CD4-positive, alpha-beta T cell treated with Interferon gamma for 1 hour (primary cell): ENCODE measurements around the gene ZNF574.

Experiments
- DNase-seq: peaks from one replicate; pipeline ENCODE4 v3.0.0-alpha.2; 2020

ZNF574 gene

GRCh38 chr19:42102877-42103276 lies 26.9 kb downstream of the ZNF574 start:
- DNase-seq, result no peak

DNA sequence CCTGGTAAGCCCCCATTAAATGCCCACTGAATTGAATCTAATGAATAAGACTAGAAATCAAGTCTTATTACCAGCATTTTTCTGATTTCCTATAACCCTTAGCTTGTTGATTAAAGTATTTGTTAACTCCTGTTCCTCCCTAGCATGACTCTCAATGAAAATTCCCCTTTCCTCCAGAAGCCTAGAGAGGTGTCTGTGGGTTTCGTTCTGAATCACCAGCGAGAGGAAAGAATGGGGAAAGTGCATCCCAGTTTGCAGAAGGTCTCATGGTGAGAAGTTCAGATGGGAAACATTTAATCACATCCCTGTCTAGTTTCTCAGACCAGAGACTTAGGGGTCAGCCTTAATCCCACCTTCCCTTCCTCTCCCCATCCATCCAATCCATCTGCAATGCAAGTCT lies 29.4 kb downstream of the ZNF574 start:
- no peak for DNase-seq

GRCh38 chr19:42108527-42109389 lies 32.8 kb downstream of the ZNF574 start:
- peak; percentile 84 for DNase-seq

GRCh38 chr19:42109896-42110295 lies 33.9 kb downstream of the ZNF574 start:
- no peak for DNase-seq

DNA sequence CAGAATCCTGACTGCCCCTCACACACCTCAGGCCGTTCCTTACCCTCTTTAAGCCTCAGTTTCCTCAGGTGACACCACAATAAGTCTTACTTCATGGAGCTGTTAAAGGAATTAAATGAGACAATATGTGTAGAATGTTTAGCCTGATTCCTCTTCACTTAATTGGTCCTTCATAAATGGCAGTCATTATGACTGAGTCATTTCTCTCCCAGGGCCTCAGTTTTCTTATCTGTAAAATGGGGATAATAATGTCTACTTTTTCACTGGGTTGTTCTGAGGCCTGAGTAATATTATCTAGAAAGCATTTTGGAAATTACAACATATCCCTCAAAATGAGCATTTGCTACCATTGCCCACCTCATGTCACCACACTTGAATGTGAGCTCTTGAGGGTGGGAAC lies 34.7 kb downstream of the ZNF574 start:
- no peak for DNase-seq

GRCh38 chr19:42111384-42111783 lies 35.4 kb downstream of the ZNF574 start:
- no peak for DNase-seq

DNA sequence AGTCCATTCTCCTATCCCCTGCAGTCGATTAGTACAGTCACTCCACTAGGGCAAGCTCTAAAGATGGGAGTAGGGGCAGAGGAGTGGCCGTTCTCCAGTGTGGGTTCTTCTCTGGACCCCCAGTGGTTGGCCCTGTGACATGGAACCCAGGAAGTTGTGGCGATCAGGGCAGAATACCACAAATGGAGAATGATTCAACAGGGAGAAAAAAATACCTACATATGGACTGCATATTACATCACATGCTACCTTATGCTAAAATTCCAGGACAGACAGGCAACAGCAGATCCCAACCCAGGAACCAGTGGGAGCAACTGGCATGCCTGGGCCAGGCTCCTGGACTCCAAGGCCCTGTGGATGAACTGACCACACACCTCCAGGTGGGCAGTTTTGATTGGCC lies 35.8 kb downstream of the ZNF574 start:
- no peak for DNase-seq

- peak; percentile 62 for DNase-seq
Measured at GRCh38 chr19:42113641-42114348, 37.8 kb downstream of the ZNF574 start.

DNA sequence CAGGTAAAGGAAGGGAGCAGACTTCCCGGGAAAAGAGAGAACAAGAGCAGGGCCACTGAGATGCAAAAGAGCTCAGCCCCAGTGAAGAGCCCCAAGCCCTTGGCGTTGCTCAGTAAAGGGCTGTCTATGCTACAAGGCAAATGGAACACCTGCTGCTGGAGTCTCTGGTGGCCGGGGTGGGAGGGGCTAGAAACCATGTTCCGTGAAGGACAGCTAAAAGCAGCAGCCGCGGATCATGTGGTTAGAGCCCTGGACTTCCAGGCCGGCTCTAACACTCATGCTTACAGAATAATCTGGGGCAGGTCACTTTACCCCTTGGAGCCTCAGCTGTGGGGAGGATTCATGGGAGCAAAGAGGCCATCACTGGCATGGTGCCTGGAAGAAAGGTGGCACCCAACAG lies 38.4 kb downstream of the ZNF574 start:
- peak; percentile 28 for DNase-seq

DNA sequence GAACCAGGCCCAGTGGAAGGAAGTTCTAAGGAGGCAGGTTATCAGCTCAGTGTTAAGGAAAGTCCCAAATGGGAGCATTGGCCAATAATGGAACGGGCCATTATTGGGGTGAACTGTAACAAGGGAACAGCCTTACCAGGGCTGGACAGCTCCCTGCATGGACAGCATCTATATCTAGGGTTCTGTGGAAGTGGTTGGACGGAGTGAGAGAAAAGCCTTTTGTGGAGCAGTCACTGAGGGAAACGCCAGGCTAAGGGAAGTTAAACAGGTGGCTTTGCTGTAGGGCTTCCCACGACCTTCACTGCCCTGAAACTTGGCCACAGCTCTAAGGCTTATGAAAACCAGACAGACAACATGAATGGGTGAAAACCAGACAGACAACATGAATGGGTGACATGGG lies 39.3 kb downstream of the ZNF574 start:
- no peak for DNase-seq

GRCh38 chr19:42115705-42116104 lies 39.7 kb downstream of the ZNF574 start:
- no peak for DNase-seq

GRCh38 chr19:42116308-42117075 lies 40.5 kb downstream of the ZNF574 start:
- DNase-seq, result no peak

DNA sequence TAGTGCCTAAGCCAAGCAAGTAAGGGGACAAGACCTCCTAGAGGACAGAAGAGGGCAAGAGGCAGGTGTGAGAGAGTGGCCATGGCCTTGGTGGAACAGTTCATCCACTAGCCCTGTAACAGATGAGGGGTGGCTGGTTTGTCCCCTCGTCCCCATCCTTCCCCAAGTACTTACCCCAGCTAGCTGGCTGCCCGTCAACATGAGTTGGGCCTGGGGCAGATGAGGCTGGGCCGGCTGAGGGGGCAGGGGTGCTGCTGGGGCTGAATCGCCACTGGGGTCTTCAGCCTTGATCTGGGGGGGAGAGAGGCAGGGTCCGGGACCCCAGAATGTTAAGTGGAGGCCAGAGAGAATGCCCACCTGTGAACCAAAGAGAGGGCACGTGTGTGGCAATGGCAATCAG lies 41.1 kb downstream of the ZNF574 start:
- no peak for DNase-seq

DNA sequence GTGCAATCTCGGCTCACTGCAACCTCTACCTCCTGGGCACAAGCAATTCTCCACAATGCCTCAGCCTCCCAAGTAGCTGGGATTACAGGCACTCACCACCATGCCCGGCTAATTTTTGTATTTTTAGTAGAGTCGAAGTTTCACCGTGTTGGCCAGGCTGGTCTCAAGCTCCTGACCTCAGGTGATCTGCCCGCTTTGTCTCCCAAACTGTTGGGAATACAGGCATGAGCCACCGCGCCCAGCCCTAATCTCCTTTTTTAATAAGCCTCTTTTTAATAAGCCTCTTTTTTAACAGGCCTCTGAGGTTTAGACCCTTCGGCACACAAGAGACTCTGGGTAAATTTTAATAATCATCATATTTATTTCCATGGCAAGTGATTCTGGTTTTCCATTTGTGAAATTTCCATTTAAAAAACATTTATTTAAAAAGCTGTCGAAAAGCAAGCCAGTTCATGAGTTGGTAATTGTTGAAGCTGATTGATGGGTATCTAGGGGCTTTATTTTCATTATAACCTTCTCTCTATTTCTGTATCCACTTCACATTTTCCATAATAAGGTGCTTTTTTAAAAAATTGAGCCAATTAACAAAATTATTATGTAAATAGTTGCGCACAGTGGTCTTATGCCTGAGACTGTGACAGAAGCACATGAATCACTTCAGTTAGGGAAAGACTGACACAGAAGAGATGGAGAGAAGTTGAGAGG lies 44.5 kb downstream of the ZNF574 start:
- no peak for DNase-seq

DNA sequence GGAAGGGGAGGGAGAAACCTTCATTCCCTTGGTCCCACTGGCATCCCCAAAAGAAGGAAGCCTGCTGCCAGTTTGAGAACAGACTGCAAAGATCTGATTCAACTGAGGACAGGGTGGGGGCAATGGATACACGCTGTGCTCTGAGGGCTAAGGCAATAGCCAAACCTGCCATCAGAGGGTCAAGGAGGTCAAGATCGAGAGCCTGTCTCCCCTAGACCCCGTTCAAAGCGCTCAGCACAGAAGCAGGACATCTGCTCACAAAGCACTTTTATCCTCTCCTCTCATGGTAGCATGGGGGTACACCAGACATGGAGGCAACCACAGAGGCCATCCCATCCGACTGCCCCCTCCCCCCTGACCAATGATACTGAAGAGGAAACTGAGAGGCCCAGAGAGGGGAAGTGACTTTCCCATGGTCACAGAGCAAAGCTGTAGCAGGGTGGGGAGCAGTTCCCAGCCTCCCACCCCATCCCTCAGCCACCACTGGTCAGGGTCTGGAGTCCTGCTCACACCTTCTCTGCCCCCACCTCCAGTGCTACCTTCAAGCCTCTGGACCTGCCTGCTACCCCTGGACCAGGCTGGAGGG lies 45.2 kb downstream of the ZNF574 start:
- no peak for DNase-seq

- peak; percentile 86 for DNase-seq
Measured at GRCh38 chr19:42121656-42122069, 45.7 kb downstream of the ZNF574 start.

DNA sequence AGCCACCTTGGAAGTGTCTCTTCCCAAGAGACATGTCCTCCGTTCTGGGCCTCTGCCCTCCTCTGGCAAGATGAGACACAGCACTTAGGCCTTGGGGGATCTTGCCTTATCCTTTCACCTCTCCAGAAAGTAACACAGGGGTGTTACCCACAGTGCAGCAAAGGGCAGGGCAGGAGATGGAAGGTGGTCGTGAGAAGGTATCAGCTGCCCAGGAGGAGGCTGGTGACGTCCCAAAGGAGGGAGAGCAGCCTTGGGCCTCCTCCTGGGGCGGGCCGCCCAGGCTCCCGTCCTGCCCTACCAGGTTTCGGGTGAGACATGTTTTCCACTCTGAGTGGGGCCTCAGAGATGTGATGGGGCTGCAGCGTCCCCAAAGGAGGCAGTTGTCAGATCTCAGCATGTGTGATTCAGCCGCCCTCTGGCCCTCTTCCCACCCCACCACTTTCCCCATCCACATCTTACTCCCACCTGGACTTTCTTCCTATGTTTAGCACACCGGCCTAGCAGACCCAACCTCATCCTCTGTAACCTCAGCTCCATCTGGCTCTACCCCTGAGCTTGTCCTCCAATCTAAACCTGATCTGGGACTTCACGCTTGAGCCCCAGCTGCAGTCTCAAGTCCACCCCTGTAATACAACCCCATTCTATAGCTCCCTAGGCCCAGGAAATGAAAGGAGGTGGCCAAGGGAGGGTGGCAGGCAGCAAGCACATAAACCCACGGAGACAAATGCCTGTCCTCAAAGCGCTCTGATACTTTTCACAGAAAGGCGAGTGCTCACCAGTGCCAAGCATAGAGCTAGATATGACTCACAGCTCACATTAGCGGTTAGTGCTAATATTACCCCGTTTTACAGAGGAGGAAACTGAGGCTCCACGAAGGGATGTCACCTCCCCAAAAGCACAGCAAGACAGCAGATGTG lies 47.0 kb downstream of the ZNF574 start:
- DNase-seq, result no peak

DNA sequence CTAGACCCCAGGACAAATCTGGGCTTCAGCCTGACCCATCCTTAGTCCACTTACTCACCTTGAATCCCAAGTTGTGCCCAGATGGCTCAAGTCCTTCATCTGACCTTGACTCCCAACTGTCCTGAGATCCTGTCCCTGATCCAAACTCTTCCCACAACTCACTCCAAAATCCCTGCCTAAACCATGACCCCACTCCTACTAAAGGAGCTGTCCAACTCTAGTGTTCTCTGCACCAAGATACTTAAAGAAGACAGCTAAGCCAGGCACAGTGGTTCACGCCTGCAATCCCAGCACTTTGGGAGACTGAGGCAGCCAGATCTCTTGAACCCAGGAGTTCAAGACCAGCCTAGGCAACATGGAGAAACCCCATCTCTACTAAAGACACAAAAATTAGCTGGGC lies 47.8 kb downstream of the ZNF574 start:
- no peak for DNase-seq

GRCh38 chr19:42124386-42124901 lies 48.5 kb downstream of the ZNF574 start:
- DNase-seq, result no peak

- no peak for DNase-seq
Measured at GRCh38 chr19:42125536-42125935, 49.6 kb downstream of the ZNF574 start.

GRCh38 chr19:42126574-42126973 lies 50.6 kb downstream of the ZNF574 start:
- no peak for DNase-seq
